Bronchial epithelial cell (primary cell): Measurements from ENCODE around the gene TBCEL. TPM values are rescaled to one million over a fixed set of nuclear protein-coding genes. Genes with fewer than 3 reads are reported as not detected.

ENCODE experiments used
- DNase-seq: peaks from one replicate; pipeline ENCODE4 v3.0.0-alpha.2; 2010; ENCODE audit warnings: low read depth
- FAIRE-seq: peaks from 2 replicates; lab custom pipeline; 2011; peaks lifted over from hg19 to GRCh38; lab: Jason Lieb, UNC
- H3K27me3 ChIP-seq: 2 replicates; pipeline ENCODE4 v1.5.1; 2011; ENCODE audit warnings: low read length; ENCODE audit not compliant: control insufficient read depth, insufficient read depth
- H3K36me3 ChIP-seq: 2 replicates; pipeline ENCODE4 v1.5.1; 2011; ENCODE audit warnings: low read length; ENCODE audit not compliant: control insufficient read depth, insufficient read depth
- H3K4me3 ChIP-seq: 2 replicates; pipeline ENCODE4 v1.5.1; 2011; ENCODE audit warnings: mild to moderate bottlenecking, low read depth, low read length, control low read depth
- CTCF ChIP-seq: IDR thresholded peaks from 2 replicates; pipeline ENCODE4 v1.5.1; 2011; ENCODE audit warnings: mild to moderate bottlenecking, moderate library complexity, low read length, control low read depth, inconsistent platforms; ENCODE audit not compliant: insufficient read depth, severe bottlenecking
- total RNA-seq: library from RNA; depleted of rRNA; stranded (reverse); fragments of >200 nt; gene quantifications from 2 replicates; pipeline ENCODE4 v1.2.1, GENCODE V29; 2014

The TBCEL gene
- total RNA-seq, 1 donor from 2014 or later: 15.0 TPM

DNA sequence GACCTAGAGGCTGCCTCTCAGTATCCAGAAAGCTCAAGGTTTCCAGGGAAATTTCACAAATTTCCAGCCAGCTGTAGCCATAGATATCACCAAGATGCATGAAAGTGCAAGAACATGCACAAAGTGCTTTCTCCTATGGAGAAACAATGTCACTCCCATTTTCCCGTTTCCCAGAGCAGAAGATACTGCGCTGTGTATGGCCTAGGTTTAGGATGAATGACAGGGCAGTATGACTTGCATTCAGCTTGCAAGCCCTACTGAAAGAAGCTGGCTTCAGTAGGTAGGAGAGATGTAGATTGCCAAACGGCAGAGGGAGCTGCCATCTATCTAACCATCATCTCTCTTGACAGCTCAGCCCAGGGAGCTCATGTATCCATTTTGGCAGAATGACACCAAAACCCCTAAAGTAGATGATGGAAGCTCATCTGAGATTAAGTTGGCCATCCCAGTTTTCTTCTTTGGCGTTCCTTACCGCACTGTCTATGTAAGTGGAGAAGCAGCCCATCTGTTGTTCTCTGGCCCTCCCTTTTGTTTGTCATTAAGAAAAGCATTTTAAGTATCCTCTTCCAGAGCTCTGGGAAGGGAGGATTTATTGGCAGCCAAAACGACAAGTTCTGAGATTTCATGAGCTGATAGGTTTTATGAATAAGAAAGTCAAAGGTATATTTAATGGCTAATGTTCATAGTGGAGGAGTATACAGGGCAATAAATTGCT is 81.7 kb downstream of the TBCEL start:
- Histone ChIP-seq H3K4me3 (no peak overlapping the region), H3K36me3 (no peaks in the 10 kb centered on the region), H3K27me3 (no peaks in the 10 kb centered on the region)
- FAIRE-seq: no peak
- DNase-seq: no peak
- TF ChIP-seq CTCF: no peak

DNA sequence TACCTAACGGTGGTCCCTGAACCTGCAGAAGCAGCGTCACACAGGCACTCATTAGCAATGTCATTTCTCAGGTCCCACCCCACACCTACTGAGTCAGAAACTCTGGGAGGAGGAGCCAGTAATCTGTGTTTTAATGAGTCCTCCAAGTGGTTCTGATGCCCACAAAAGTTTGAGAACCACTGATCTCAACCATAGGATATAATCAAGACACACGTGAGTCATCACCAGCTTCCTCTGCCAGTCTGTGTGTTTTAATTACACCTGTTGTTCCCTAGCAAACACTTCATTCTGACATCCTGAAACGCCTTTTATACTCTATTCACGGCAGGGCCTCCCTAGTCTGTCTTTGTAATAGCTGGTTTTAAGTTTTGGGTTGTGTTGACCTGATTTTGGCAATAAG is 82.9 kb downstream of the TBCEL start:
- no peak for FAIRE-seq
- peaks cover 5% of the 10 kb centered on the region for H3K27me3 ChIP-seq
- no peaks in the 10 kb centered on the region for H3K36me3 ChIP-seq
- no peak for TF ChIP-seq CTCF
- DNase-seq: no peak
- H3K4me3 ChIP-seq: no peak overlapping the region

- Histone ChIP-seq H3K4me3 (no peak overlapping the region), H3K36me3 (no peaks in the 10 kb centered on the region), H3K27me3 (peaks cover 5% of the 10 kb centered on the region)
- FAIRE-seq: no peak
- DNase-seq: no peak
- no peak for TF ChIP-seq CTCF
Observed at GRCh38 chr11:121108413-121108812, 84.5 kb downstream of the TBCEL start.

GRCh38 chr11:121109471-121109870 is 85.6 kb downstream of the TBCEL start:
- peaks cover 5% of the 10 kb centered on the region for H3K27me3 ChIP-seq
- H3K4me3 ChIP-seq: no peak overlapping the region
- H3K36me3 ChIP-seq: no peaks in the 10 kb centered on the region
- DNase-seq (no peak), FAIRE-seq (no peak)
- no peak for TF ChIP-seq CTCF

DNA sequence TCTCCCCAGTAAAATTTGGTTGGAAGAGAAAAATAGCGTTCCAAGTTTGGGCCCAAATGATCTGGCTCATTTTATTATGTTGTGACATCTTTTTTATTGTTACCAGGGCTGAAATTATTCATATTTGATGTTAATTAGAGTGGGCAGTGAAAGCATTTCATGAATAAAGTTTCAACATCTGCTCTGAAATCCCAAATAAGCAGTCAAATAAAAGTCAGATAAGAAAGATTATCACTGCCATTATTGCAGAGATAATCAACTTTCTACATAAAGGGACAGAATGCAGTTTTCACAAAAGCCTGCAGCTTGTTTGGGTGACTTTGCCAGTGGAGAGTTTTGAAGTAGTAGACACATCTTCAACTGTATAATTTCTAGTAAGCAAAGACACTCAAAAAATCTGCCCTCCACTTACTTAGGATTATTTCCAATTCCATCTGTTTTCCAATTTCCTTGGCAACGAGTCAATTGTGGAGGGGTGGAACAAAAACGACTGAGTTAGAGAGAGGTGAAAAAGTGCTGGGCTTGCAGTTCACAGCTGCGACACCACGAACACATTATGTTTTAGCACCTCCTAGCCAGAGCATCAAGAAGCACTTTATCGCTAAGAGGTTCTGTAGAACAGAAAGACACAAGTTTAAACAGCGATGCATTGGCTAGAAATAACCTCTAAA is 86.1 kb downstream of the TBCEL start:
- no peak for TF ChIP-seq CTCF
- Histone ChIP-seq H3K36me3 (no peaks in the 10 kb centered on the region), H3K27me3 (peaks cover 5% of the 10 kb centered on the region), H3K4me3 (no peak overlapping the region)
- DNase-seq (no peak), FAIRE-seq (no peak)
